ENCODE data around the gene OR2V2.
"Not testable (repeated sequence)": the region's sequence is repeated elsewhere in the genome, so short reads cannot be mapped to it uniquely, and the experiment has no call there.

OR2V2 gene

DNA sequence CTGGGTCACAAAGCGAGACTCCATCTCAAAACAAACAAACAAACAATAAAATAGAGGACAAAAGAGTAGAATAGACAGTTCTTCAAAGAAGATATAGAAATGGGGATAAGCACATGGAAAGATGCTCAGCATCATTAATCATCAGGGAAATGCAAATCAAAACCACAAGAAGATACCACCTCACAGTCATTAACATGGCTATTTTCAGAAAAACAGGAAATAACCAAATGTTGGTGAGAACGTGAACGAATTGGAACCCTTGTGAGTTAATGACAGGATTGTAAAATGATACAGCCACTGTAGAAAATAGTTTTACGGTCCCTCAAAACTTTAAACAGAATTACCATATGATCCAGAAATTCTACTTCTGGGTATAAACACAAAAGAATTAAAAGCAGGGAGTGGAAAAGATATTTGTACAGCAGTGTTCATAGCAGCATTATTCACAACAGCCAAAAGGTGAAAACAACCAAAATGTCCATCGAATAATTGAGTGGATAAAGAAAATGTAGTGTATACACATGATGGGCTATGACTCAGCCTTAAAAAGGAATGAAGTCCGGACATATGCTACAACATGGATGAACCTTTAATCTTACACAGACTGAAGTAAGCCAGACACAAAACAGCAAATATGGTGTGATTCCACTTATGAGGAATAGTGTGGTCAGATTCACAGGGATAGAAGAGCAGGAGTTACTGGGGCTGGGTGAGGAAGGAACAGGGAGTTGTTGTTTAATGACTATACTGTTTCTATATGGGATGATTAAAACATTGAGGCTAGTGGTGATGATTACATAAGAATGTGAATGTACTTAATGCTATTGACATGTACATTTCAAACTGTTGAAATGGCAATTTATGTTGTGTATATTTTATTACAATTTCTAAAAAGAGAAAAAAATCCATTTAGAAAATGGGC lies 19.7 kb downstream of the OR2V2 start:
- Histone ChIP-seq H3K9ac (ENCODE audit: low read length) (no peak overlapping the region), H3K9me3 (ENCODE audit: control insufficient read depth, low read length) (no peaks in the 10 kb centered on the region), H3K4me3 (ENCODE audit: low read length) (no peak overlapping the region), H3K36me3 (ENCODE audit: control insufficient read depth, insufficient read depth, low read length, severe bottlenecking) (no peaks in the 10 kb centered on the region), H3K4me1 (ENCODE audit: control insufficient read depth, insufficient read depth, low read length) (peaks cover 9% of the 10 kb centered on the region), H3K27me3 (replicated peaks; ENCODE audit: control insufficient read depth, insufficient read depth, low read length) (no peaks in the 10 kb centered on the region)
- no peak for DNase-seq (ENCODE audit: low read depth)

DNA sequence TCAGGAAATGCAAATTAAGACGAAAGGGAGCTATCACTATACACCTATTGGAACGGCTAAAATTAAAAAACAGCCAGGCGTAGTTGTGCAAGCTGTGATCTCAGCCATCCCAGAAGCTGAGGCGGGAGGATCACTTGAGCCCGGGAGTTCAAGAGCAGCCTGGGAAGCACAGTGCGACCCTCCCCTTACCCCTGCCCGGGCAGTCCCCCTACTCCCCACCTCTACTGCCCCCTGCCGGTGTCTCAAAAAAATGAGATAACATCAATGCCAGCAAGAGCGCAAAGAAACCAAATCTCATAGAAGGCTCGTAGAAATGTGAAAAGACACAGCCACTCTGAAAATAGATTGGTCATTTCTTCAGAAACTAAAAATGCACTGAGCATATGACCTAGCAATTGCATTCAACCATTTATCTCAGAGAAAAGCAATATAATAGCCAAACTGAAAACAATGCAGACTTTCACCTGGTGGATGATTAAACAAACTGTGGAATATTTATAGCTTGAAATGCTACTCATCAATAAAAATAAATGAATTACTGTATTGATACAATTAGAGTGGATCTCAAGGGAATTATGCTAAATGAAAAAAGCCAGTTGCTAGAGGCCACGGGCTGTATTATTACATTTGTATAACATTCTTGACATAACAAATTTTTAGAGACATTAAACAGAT lies 20.6 kb downstream of the OR2V2 start:
- H3K4me1 ChIP-seq (ENCODE audit: control insufficient read depth, insufficient read depth, low read length): peaks cover 9% of the 10 kb centered on the region
- H3K9ac ChIP-seq (ENCODE audit: low read length): no peak overlapping the region
- no peak overlapping the region for H3K4me3 ChIP-seq (ENCODE audit: low read length)
- no peaks in the 10 kb centered on the region for H3K27me3 ChIP-seq (replicated peaks; ENCODE audit: control insufficient read depth, insufficient read depth, low read length)
- no peaks in the 10 kb centered on the region for H3K36me3 ChIP-seq (ENCODE audit: control insufficient read depth, insufficient read depth, low read length, severe bottlenecking)
- H3K9me3 ChIP-seq (ENCODE audit: control insufficient read depth, low read length): no peaks in the 10 kb centered on the region
- peak; percentile 48 for DNase-seq (ENCODE audit: low read depth)

DNA sequence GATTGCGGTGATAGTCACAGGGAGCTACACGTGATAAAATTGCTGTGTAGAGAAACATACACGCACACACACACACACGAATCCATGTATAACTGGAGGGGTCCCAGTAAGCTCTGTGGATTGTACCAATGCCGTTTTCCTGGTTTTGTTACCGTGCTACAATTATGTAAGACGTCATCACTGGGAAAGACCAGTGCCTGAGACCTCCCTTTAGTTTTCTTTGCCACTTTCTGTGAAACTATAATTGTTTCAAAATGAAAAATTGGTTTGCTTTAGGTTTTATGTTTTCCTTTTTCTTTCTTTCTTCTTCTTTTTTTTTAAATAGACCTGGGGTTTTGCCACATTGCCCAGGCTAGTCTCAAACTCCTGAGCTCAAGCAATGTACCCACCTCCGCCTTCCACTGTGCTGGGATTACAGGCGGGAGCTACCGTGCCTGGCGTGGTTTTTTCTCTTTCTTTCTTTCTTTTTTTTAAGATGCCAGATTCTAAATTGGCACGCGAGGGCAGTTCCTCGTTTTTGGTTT lies 21.3 kb downstream of the OR2V2 start:
- H3K9ac ChIP-seq (ENCODE audit: low read length): no peak overlapping the region
- DNase-seq (ENCODE audit: low read depth): no peak
- no peaks in the 10 kb centered on the region for H3K36me3 ChIP-seq (ENCODE audit: control insufficient read depth, insufficient read depth, low read length, severe bottlenecking)
- no peak overlapping the region for H3K4me3 ChIP-seq (ENCODE audit: low read length)
- no peaks in the 10 kb centered on the region for H3K27me3 ChIP-seq (replicated peaks; ENCODE audit: control insufficient read depth, insufficient read depth, low read length)
- H3K9me3 ChIP-seq (ENCODE audit: control insufficient read depth, low read length): no peaks in the 10 kb centered on the region
- H3K4me1 ChIP-seq (ENCODE audit: control insufficient read depth, insufficient read depth, low read length): peaks cover 9% of the 10 kb centered on the region

DNA sequence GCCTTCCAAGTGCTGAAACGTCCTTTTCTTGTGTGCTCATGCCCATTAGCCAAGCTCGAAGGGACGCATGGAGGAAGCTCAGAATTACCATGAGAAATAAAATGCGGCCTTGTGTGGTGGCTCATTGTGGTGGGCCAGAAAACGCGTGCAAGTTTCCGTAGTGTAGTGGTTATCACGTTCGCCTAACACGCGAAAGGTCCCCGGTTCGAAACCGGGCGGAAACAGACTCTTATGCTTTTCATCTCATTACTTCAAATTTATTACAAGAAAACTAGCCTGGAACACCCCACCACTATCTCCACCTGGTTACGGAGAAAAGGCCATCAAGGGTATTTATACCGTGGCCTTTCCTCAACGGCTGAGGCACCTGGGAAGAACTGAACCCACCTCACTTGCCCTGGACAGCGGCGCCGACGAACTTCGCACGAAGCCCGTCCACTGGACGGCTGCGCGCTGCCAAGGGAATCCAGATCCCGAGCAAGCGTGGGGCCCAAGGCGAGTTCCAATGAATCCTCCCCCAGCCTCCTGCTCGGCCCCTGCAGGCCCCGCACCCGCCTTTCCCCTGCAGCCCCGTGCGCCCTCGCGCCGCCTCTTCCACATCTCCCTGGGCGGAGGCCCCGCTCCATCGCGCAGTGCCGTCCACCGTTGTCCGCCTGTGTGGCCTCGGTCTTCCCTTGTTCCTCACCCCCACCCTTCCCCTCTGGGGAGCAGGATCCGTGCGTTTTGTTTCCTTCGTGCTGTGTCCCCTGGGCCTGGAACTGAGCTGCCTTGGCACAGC lies 22.3 kb downstream of the OR2V2 start:
- H3K27me3 ChIP-seq (replicated peaks; ENCODE audit: control insufficient read depth, insufficient read depth, low read length); H3K9me3 ChIP-seq (ENCODE audit: control insufficient read depth, low read length); H3K36me3 ChIP-seq (ENCODE audit: control insufficient read depth, insufficient read depth, low read length, severe bottlenecking); H3K9ac ChIP-seq (ENCODE audit: low read length); H3K4me1 ChIP-seq (ENCODE audit: control insufficient read depth, insufficient read depth, low read length): not testable (repeated sequence)
- peak overlapping the region; percentile 49 for H3K4me3 ChIP-seq (ENCODE audit: low read length)
- DNase-seq (ENCODE audit: low read depth): peak; percentile 71

GRCh38 chr5:181170237-181170825 lies 22.9 kb downstream of the OR2V2 start:
- Histone ChIP-seq H3K9ac (ENCODE audit: low read length) (no peak overlapping the region), H3K9me3 (ENCODE audit: control insufficient read depth, low read length) (no peaks in the 10 kb centered on the region), H3K36me3 (ENCODE audit: control insufficient read depth, insufficient read depth, low read length, severe bottlenecking) (no peaks in the 10 kb centered on the region), H3K4me1 (ENCODE audit: control insufficient read depth, insufficient read depth, low read length) (peaks cover 9% of the 10 kb centered on the region), H3K4me3 (ENCODE audit: low read length) (peak overlapping the region; percentile 49), H3K27me3 (replicated peaks; ENCODE audit: control insufficient read depth, insufficient read depth, low read length) (no peaks in the 10 kb centered on the region)
- DNase-seq (ENCODE audit: low read depth): no peak

DNA sequence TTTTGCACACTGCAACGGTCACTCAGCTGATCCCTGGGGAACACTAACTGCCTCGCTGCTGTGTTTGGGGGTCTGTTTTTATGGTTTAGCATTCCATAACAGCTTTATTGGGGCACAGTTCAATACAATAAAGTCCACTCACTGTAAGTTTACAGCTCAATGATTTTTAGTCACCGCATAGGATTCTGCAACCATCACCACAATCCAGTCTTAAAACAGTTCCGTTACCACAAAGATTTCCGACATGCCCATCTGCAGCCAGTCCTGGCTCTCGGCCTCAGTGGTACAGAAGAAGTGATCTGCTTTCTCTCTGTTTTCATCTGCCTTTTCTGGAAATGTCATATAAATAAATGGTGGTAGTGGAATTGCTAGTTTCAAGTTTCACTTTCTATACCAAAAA lies 23.6 kb downstream of the OR2V2 start:
- H3K9ac ChIP-seq (ENCODE audit: low read length): no peak overlapping the region

GRCh38 chr5:181171782-181172181 lies 24.4 kb downstream of the OR2V2 start:
- Histone ChIP-seq H3K9ac (ENCODE audit: low read length) (no peak overlapping the region), H3K4me3 (ENCODE audit: low read length) (no peak overlapping the region), H3K27me3 (replicated peaks; ENCODE audit: control insufficient read depth, insufficient read depth, low read length) (peaks cover 3% of the 10 kb centered on the region), H3K36me3 (ENCODE audit: control insufficient read depth, insufficient read depth, low read length, severe bottlenecking) (no peaks in the 10 kb centered on the region), H3K4me1 (ENCODE audit: control insufficient read depth, insufficient read depth, low read length) (peaks cover 9% of the 10 kb centered on the region), H3K9me3 (ENCODE audit: control insufficient read depth, low read length) (no peaks in the 10 kb centered on the region)
- DNase-seq (ENCODE audit: low read depth): no peak

More for the DNA sequence above, 23.6 kb downstream of the OR2V2 start:
- no peak overlapping the region for H3K4me3 ChIP-seq (ENCODE audit: low read length)
- no peaks in the 10 kb centered on the region for H3K36me3 ChIP-seq (ENCODE audit: control insufficient read depth, insufficient read depth, low read length, severe bottlenecking)
- H3K4me1 ChIP-seq (ENCODE audit: control insufficient read depth, insufficient read depth, low read length): peaks cover 9% of the 10 kb centered on the region
- DNase-seq (ENCODE audit: low read depth): no peak
- H3K27me3 ChIP-seq (replicated peaks; ENCODE audit: control insufficient read depth, insufficient read depth, low read length): no peaks in the 10 kb centered on the region
- no peaks in the 10 kb centered on the region for H3K9me3 ChIP-seq (ENCODE audit: control insufficient read depth, low read length)

DNA sequence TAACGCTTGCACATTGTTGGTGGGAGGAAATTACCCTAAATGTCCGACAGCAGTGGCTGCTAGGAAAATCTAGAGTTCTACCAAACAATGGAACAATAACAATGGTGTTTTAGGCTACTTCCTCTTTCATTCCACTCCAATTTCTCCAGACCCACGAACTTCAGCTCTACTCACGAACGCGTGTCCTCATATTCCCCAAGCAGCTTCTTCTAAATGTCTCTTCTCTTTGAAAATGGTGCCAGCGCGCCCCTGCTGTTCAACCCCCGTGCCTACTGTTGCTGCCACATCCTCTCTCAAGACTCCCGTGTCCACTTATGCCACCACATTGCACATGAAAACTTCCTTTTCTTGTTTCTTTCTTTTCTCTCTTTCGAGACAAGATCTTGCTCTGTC lies 25.6 kb downstream of the OR2V2 start:
- no peak overlapping the region for H3K9ac ChIP-seq (ENCODE audit: low read length)
- H3K4me1 ChIP-seq (ENCODE audit: control insufficient read depth, insufficient read depth, low read length): peaks cover 9% of the 10 kb centered on the region
- DNase-seq (ENCODE audit: low read depth): no peak
- no peaks in the 10 kb centered on the region for H3K9me3 ChIP-seq (ENCODE audit: control insufficient read depth, low read length)
- no peak overlapping the region for H3K4me3 ChIP-seq (ENCODE audit: low read length)
- H3K27me3 ChIP-seq (replicated peaks; ENCODE audit: control insufficient read depth, insufficient read depth, low read length): peaks cover 3% of the 10 kb centered on the region
- no peaks in the 10 kb centered on the region for H3K36me3 ChIP-seq (ENCODE audit: control insufficient read depth, insufficient read depth, low read length, severe bottlenecking)

DNA sequence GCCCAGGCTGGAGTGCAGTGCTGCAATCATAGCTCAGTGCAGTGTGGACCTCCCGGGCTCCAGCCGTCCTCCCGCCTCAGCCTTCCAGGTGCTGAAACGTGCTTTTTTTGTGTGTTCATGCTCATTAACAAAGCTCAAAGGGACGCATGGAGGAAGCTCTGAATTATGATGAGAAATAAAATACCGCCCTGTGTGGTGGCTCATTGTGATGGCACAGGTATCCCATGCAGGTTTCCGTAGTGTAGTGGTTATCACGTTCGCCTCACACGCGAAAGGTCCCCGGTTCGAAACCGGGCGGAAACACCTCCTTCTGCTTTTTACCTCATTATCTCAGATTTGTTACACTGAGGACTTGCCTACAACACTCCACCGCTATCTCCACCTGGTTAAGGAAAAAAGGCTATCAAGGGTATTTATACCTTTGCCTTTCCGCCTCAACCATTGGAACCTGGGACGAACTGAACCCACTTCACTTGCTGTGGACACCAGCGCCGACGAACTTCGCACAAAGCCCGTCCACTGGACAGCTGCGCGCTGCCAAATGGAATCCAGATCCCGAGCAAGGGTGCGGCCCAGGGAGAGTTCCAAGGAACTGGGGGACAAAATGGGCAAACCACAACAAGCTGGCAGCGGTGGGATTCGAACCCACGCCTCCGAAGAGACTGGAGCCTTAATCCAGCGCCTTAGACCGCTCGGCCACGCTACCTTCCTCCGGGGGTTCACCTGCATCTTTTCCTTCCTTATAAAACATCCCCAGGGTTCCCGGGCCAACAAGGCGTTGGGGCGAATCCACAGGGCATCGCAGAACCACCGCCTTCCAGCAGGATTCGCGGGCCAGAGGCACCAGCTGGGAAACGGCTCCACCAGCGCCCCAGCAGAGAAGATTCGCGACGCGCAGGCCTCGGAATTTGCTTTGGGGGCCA lies 26.3 kb downstream of the OR2V2 start:
- DNase-seq (ENCODE audit: low read depth): no peak
- Histone ChIP-seq H3K4me1 (ENCODE audit: control insufficient read depth, insufficient read depth, low read length) (peaks cover 9% of the 10 kb centered on the region), H3K36me3 (ENCODE audit: control insufficient read depth, insufficient read depth, low read length, severe bottlenecking) (no peaks in the 10 kb centered on the region), H3K9me3 (ENCODE audit: control insufficient read depth, low read length) (no peaks in the 10 kb centered on the region), H3K9ac (ENCODE audit: low read length) (no peak overlapping the region), H3K4me3 (ENCODE audit: low read length) (no peak overlapping the region), H3K27me3 (replicated peaks; ENCODE audit: control insufficient read depth, insufficient read depth, low read length) (peaks cover 3% of the 10 kb centered on the region)

GRCh38 chr5:181176254-181176952 lies 29.0 kb downstream of the OR2V2 start:
- DNase-seq (ENCODE audit: low read depth): no peak
- Histone ChIP-seq H3K4me3 (ENCODE audit: low read length) (no peak overlapping the region), H3K27me3 (replicated peaks; ENCODE audit: control insufficient read depth, insufficient read depth, low read length) (peaks cover 6% of the 10 kb centered on the region), H3K4me1 (ENCODE audit: control insufficient read depth, insufficient read depth, low read length) (no peaks in the 10 kb centered on the region), H3K9me3 (ENCODE audit: control insufficient read depth, low read length) (no peaks in the 10 kb centered on the region), H3K9ac (ENCODE audit: low read length) (no peak overlapping the region), H3K36me3 (ENCODE audit: control insufficient read depth, insufficient read depth, low read length, severe bottlenecking) (no peaks in the 10 kb centered on the region)
